ENCODE data around the gene PCID2.

PCID2 gene

DNA sequence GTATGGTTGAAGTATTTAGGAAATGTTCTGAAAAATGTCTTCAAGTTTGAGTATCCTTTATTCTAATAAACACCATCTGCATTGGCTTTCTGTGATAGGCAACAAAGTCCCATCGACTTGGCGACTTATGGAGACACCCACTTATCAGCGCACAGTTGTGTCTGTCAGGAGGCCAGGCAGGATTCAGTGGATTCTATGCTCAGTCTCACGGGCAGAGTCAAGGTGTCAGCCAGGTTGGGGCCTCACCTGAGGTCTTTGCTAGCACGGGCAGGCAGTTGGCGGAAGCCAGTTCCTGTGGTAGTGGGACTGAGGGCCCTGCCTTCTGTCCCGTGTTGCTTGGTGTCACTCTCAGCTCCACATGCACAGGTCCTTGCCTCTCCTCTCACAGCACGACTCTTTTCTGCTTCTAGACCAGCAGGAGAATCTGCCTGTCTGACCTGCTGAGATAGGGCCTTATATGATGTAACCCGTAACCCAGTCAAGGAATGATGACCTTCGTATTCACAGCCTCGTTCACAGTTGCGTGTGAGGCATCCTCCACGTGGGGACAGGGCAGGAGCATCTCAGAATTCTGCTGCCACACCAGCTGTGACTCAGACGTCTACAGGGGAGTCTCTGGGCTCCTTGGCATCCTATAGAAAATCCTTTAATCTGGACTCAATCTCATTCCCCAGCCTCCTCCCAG lies 10.9 kb upstream of the PCID2 start:
- no peak for DNase-seq

DNA sequence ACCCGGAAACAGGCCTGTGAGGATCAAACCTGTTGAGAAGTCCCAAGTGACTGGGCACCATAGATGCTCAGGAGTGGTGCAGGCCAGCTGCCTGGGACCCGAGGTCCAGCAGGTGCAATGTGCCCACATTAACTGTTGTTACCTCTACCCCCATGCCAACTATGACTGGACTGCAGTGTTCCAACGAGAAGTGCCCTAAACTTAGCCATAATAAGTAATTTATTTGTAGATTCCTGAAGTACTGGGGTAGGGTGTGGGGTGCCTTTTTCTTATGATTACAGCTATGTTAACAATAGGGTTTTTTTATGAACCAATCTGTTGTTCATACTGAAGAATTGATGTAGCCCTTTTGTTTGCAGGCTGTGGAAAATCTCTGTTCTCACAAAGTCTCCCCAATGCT lies 10.1 kb upstream of the PCID2 start:
- no peak for DNase-seq

DNA sequence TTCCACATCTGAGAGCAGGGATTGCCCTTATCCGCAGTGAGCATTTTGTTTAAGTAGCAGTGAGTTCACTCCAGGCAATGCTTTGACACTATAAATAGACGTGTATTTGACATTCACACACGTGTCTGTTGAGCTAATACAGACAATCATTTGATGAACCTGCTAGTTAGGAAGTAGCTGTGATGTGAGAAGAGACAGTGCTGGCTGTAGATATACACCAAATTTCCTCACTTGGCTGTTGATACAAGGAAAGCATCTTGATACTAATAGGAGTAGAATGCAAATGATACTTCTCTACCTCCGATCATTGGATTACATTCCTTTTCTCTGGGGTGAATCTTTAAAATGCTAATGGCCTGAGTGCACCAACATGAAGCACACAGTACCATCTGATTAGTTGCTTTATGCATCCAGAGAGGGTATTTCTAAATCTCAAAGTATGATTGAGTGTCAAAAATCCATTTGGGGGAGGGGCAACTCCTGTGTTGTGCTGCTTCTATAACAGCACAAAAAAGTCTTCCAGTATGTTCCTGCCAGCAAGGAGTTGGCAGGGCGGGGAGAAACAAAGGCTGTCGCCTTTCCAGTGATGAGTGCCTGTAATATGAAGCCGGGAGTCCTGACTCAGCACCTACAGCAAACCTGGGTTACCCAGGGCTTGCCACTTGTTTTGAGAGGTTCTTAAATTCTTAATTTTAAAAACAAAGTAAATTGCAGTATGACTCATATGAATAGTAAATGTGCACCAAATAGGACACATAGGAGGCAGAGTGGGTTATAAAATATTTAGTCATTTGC lies 8.0 kb upstream of the PCID2 start:
- peak; percentile 70 for DNase-seq

DNA sequence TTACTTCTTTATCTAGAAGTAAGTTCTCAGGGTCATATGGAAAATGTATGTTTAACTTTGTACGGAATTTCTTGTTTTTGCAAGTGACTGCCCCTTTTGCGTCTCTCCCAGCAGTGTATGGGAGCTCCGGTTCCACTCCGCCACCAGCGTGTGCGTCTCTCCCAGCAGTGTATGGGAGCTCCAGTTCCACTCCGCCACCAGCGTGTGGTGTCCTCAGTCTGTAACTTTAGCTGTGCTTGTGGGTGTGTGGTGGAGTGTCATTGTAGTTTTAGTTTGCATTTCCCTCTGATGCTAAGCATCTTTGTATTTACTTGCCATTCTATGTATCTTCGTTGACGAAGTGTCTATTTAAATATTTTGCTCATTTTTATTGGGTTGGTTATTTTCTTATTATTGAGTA lies 3.3 kb upstream of the PCID2 start:
- DNase-seq, result no peak

DNA sequence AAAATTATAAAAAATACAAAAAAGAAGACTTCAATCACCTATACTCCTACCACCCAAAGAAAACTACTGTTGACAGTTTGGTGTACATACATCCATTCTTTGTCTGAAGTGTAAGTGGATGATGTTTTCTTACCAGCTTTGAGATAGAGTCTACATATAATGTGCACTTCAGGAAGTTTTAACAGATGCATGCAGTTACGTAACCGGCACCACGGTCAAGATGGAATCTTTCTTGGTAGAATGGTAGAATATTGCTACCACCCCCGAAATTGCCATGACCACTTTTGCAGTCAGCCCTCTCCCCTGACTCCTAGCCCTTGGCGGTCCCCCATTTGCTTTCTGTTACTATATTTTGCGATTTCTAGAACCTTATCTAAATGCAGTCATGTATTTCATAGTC lies 2.4 kb upstream of the PCID2 start:
- DNase-seq, result no peak

DNA sequence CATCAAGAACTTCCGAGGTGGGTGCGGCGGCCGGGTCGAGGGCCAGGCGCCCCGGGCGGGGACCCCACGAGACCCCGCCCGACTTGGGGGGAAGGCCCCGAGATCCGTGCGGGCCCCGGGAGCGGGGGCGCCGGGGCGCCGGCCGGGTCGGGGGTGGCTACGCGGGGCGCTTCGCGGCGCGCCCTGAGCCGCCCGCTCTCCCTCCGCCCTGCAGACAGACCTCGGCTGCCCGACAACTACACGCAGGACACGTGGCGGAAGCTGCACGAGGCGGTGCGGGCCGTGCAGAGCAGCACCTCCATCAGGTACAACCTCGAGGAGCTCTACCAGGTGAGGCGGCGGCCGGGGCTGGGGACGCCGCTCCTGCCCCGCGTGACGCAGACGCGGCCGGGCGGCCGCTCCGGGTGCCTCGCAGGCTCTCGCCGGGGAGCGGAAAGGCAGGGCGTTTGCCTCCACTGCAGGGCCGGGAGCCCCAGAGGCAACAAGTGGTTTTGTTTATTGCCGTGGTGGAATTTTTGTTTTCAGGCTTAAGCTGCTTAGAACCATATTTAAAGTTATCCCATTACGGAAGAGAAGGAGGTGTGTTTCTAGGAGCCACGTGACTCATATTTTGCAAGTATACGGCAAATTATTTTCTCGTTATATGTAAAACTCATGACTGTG lies 1.4 kb upstream of the PCID2 start:
- no peak for DNase-seq

DNA sequence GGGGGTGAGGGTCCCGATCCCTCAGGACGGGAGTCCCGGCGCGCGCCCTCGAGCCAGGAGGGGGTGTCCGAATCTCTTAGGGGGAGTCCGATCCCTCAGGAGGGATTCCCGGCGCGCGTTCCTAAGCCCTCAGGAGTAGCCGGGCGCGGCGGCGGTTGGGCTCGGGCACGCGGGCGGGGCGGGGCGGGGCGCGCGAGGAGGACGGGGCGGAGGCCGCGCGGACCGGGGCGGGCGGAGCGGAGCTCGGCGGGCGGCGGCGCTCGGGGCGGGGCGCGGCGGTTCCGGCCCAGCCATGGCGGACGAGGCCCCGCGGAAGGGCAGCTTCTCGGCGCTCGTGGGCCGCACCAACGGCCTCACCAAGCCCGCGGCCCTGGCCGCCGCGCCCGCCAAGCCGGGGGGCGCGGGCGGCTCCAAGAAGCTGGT lies 878 bp upstream of the PCID2 start, which contains the start of gene CUL4A:
CUL4A (plus strand) TSS at position 278 of the 423 bp plus-strand sequence; CDS start at position 293, 15 bp downstream.
- DNase-seq, result no peak

DNA sequence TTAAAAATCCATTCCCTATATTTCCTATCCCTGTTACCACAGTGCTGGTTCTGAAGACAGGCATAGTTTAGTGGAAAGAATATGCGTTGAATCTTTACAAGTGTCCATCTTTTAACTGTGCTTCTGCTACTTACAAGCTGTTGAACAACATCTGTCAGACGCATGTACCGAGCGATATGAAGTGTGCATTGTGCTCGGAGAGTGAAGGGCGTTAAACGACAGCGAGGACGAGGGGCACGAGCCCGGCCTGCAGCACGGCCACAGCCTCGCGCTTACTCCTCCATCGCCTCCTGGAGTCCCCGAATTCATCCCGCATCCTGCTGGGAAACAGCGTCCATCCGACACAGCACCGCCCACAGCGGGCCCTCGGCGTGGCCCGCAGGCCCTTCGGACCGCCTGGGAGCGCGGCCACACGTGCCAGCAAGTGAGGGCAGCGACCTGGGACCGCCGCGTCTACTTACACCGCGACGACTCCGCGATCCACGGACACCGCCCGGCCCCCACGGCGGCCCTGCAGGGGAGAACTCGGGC lies 514 bp downstream of the PCID2 start:
- DNase-seq, result no peak

DNA sequence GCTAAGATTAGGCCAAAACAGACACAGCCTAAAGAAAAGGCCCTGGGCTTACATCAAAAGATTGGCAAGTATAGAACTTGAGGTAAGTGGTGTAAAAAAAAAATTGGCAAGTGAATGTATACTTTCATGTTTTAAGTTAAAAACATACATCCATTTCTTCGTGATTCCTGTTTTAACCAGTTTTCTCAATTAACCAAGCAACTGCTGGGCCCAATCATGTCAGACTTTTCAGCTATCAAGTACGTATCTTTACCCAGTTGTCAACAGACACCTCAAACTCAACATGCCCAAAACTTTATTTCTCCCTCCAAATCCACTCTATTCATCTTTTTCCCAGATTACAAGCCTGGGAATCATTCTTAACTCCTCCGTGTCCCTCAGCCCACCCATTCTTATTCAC lies 1.0 kb downstream of the PCID2 start:
- DNase-seq, result no peak

DNA sequence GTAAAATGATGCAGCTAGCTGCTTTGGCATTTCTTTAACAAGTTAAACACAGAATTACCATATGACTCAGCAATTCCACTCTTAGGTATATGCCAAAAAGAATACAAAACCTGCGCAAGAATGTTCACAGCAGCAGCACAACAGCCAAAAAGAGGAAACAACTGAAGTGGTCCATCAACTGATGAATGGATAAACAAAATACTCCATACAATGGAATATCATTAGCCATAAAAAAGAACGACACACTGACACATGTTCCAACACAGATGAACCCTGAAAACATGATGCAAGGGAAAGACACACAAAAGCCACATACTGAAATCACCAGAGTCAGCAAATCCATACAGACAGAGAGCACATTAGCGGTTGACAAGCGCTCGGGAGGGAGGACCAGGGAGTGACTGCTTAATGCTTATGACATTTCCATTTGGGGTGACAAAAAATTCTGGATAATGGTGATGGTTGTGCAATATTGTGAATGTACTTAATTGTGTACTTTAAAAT lies 3.0 kb downstream of the PCID2 start:
- no peak for DNase-seq

DNA sequence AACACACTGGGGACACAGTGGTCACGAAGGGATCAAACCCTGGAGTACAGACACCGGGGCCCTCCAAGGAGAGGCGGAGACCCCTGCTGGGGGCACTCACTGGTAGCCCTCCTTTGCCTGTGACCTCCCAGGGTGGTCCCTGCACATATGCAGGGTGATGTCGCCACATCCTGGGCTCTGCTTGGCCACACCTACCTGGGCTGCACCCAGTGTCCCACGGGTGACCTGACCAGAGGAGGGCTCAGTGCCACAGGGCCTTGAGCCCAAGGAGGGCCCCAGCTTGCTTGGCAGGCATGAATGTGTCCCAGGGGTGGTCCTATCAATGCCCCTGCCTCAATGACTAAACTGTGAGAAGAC lies 4.1 kb downstream of the PCID2 start:
- no peak for DNase-seq

DNA sequence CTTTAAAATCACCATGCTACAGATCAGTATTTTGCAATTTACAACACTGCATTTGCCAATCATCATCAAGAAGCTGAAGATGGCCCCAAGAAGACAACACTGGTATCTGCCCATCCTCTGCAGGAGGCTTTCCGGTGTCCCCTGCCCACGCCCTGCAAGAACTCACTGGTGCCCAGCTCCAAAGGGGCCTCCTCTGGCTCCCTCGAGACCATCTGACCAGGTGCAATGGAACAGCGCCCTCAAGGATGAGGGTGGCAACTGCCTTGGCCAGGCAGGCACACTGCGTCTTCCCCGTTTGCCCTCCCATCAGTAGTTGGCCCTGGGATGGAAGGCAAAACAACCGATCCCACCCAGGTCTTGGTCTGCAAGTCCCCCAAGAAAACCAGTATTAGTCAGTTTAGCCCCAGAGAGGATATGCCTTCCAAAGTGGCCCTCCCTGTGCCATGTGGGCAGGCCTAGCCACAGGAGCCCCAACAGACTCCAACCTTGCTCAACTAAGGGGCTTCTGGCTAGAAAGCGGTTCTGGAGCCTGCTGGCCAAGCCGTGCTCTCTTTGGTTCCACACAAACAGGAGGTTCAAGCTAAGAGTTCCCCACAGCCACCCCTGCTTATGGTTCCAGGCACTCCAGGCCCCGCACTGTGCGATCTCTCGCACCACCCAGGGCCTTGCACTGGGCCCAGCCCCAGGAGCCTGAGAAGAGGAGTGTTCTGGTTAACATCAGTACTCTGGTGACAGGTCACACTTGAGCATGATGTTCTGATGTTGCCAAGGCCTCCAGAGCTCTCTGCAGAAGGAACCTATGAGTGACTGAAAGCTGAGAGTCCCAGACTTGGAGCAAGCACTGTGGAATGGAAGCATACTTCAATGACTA lies 4.7 kb downstream of the PCID2 start:
- DNase-seq, result no peak

DNA sequence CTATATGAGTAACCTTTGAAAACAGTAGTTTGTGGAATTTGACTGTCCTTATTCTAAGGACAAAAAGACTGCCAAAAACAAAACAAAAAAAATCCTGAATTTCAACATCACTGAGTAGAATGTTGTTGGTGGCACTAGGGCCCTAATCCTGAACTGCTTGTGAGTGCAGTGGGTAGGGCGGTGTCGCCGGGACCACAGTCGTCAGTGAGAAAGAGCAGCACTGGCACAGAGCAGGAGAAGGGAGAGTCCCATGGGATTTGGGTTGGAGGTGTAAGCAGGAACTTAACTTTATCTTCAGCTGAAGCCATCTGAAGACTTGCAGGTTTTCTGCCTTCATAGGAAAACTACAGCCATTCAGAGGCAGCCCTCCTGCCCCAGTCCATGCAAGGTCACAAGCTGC lies 5.6 kb downstream of the PCID2 start:
- DNase-seq, result no peak

DNA sequence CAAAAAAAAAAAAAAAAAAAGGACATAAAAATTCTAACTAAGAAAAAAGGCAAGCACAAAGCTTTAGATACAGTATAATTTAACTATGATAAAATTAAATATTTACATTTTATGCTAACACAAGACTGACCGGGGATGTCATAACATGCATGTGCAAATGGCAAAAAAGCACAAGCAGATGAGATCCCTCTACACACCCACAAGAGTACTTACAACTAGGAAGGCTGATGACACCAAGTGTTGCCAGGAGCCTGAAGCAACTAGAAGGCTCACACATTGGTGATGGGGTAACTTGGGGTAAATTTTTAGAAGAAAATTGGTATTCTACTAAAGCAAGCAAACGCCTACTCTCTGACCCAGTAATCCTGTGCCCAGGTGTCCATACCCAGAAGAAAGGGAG lies 6.7 kb downstream of the PCID2 start:
- DNase-seq, result no peak

DNA sequence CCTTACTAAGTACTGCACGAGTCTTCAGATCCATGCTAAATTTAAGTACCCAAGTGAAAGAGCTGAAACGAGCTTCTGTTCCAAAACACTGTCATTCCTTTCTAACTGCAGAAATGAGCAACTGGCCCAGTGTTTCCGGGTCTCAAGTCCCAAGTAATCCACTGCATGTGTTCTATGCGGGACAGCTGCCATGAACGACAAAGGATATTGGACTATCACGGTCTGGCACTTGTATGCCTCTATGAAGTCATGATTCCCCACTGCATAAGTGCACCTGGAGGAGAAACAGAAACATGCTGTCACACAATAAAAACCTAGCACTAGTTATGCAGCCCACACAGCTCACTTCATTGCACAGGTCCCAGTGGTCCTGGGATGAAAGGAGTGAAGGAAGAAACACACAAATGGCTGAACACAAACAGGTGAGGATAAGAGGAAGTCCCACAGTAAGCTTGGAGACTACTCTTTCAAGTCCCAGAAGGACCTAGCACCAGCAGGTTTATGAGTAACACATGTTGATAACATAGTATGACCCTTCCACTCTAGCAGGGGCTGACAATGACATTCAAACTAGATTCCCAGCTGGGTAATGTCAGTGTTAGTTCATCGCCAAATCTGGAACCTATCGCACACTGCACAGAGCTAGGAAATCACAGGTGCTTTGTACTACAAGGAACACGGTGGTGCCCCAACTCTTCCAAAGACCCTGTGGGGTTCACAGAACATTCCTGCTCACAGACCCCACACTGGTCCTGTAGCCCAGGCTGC lies 11.3 kb downstream of the PCID2 start:
- DNase-seq, result no peak

DNA sequence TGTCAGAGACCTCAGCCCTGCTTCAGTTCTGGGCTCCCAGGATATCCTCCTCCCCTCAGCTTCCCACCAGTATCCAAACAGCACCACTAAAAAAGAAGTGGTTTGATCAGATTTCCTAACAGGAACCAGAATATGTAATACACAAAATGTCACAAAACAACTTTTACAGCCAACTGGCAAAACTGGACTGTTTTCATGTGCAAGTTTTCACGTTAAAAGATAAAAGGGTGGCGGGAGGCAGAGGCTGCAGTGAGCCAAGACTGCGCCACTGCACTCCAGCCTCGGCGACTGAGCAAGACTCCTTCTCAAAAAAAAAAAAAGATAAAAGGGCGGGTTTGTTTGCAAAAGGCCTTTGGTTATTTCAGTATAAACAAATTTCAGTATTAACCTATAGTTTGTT lies 13.1 kb downstream of the PCID2 start:
- no peak for DNase-seq

DNA sequence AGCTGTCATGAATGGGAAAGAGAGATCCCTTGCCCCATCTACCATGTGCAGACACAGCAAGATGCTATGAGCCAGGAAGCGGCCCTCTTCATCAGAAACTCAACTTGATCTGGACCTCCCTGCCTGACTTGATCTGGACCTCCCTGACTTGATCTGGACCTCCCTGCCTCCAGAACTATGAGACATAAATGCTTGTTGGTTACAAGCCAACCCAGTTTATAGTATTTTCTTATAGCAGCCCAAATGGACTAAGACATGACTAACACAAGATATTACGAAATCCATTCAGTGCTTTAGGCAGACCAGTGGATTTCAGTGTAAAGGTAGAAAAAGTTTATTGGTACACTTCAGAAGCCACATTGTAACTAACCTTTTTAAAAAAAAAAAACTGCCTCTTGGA lies 15.6 kb downstream of the PCID2 start:
- DNase-seq, result no peak

DNA sequence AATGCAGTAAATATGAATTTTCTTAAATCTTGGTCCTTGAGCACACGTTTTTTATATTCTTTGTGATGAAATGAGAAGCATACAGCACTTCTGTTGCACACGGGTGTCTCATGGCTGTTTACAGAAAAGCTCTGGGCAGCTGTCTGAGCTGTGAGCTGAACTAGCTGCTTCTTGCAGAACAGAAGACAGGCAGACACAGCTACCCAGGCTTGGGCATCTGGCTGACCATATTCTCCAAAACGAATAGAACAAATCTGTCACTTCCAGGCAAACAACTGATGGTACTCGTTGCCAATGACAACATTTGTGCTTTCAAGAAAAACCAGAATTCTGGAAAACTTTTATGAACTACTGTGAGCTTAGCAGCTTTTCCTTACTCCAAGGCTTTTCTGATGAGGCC lies 16.2 kb downstream of the PCID2 start:
- DNase-seq, result no peak

DNA sequence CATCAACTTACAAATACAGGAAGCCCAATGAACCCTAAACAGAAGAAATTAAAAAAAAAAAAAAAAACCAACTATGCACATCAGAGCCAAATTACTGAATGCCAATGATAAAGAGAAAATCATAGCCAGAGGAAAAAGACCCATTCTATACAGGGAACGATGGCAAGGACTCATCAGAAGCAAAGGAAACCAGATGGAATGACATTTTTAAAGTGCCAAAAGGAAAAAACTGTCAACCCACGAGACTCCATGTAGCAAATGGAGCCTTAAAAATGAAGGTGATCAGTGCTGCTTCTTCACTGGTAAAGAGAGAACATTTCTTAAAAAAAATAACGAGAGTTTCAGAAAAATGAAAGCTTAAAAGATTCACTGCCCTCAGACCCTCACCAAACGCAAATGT lies 18.3 kb downstream of the PCID2 start:
- DNase-seq, result no peak

DNA sequence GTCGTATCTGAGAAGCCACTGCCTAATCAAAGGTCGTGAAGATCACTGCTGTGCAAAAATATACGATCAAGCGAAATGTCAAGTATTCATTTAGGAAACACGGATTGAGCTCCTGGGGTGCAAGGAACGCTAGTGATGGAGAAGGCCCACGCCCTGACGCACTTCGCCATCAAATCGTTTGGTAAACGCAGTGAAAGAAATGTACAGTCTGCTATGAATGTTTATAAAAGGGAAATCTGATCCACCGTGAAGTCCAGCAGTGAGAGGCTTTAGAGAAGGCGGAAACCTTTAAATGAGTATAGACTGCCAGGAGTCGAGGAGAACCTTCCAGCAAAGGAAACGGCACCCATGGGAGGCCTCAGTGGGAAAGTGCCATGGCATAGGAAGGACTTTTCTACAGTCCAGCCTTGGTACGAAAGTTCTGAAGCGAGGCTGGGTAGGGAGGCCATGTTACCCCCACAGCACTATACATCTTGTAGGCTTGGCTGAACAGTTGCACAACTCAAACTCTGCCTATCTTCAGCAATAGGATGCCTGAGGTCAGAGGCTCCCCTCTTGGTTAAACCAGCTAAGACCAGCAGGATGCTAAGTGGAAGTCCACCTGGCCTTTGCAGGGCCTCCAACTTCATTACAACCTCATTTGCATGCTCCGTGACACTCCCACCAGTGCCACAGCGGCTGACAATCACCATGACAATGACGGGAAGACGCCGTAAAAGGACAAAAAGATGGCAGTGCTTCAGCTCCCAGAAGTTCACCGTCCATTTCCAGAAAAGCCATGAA lies 20.4 kb downstream of the PCID2 start:
- DNase-seq, result peak; percentile 16

DNA sequence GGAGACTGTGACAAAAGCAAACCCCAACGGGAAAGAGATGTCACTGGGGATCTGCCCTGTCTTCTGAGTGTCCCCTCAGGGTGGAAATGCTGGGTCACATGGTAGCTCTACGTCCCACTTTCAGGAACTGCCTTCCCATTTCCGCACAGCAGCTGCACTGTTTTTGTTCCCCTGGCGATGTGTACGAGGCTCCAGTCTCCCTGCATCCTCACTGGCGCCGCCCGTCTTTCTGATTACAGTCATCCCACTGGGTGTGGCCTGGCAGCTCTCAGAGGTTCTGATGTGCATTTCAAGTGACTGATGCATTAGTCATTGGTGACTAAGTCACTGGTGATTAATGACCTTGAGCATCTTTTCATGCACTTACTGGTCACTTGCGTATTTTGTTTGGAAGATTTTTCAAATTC lies 21.2 kb downstream of the PCID2 start:
- DNase-seq, result no peak

Measured in NCI-H187 treated with DMSO at 0.1 percent for 48 hours (cell line).